Activated naive CD4-positive, alpha-beta T cell (primary cell): Measurements from ENCODE around the gene OTOP2.

Experiments
- DNase-seq, 4 experiments: peaks; one replicate each; lab custom pipeline; 2025; lab: John Stamatoyannopoulos, UW

The OTOP2 gene

DNA sequence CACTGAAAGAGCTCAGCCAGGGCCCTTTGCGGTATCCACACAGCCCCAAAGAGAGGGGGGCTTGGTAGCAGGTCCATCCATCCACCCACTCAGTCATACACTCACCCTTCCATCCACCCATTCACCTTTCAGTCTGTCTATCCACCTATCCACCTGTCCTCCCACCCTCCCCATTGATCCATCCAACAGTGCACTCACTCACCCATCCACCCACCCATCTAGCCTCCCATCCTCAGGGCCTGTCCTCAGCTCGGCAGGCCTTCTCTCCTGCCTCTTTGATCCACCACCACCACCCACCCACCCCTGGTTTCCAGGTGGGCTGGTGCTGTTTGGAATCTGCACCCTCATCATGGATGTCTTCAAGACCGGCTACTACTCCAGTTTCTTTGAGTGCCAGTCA is 1.2 kb downstream of the OTOP2 start:
- no peak for DNase-seq

DNA sequence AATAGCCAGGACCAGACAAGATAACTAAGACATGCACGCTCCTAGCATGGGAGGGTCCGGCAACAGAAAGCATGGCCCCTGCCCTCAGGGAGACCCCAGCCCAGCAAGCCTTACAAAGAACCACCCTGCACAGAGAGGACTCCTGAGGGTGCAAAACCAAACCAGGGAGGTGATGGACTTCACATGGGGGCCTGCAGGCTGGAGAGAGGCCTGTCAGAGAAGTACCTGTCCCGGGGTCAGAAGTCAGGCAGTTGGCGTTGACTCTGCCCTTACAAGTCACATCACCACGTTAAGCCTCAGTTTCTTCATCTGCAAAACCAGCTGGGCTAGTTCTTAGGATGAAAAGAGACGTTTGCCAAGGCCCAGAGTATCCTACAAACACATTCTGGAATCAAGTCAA is 4.7 kb downstream of the OTOP2 start:
- no peak for DNase-seq

DNA sequence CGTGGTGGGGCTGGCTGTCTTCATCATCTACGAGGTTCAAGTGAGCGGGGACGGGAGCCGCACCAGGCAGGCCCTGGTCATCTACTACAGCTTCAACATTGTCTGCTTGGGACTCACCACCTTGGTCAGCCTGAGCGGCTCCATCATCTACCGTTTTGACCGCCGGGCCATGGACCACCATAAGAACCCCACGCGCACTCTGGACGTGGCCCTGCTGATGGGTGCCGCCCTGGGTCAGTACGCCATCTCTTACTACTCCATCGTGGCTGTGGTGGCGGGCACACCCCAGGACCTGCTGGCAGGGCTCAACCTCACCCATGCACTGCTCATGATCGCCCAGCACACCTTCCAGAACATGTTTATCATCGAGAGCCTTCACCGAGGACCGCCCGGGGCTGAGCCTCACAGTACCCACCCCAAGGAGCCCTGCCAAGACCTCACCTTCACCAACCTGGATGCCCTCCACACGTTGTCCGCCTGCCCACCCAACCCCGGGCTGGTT is 6.5 kb downstream of the OTOP2 start:
- no peak for DNase-seq

DNA sequence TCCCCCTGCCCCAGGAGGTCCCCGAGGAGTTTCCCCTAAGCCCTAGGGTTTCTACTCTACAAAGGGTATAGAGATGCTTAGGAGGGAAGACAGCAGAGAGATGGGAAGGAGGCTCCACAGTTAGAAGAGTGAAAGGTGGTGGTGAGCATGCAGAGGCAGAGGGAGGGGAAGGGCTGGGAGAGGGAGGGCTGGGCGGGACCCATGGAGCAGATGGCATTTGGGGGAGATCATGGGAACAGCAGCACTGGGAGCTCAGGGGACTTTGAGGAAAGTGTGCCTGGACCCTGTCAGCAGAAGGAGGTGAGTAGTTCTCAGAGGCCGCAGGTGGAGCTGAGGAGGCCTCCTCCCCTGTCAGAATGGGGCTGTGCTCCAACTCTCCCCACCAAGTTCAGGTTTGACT is 11.0 kb downstream of the OTOP2 start:
- no peak for DNase-seq

DNA sequence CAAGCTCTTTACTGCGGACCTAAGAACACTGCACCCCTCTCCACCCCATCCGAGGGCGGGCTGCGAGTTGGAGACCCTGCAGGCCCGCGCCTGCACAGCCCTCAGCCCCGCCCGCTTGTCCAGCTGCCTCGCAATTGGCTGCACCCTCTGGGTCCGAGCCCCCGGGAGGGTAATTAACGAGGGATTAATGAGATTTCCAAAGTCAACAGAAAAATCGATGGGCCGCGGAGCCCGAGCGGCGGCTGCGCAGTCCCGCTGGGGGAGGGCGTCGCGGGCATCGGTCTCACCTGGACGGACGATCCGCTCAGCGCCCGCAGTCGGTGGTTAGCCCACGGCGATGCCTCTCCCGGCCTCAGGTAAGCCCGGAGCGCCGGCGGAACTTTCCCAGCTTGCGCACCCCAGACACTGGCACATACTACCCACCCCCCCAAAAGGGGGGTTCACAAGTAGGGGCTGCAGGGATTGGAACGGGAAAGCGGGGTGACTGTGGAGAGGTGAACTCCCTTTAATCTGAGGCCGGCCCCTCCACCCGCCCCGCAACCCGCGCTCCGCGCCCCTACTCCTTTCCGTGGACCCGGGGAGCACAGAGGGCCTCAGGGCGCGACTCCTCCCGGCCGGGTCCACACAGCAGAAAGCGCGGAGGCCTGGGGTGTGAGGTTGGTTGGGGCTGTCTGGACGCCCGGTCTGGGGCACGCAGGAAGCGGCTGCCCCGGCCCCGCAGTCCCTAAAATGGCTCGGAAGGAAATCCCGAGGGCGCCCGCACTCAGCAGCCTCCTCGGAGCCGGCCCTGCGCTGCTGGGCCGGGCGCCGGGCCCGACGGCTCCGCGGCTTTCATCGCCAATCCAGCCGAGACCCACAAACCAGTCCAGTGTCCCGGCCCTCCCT is 11.8 kb downstream of the OTOP2 start, which contains the start of gene OTOP3:
Gene OTOP3, plus strand, starts transcription at position 314 of the 885 bp plus-strand sequence. Its CDS starts 24 bp downstream, at position 338.
- no peak for DNase-seq

DNA sequence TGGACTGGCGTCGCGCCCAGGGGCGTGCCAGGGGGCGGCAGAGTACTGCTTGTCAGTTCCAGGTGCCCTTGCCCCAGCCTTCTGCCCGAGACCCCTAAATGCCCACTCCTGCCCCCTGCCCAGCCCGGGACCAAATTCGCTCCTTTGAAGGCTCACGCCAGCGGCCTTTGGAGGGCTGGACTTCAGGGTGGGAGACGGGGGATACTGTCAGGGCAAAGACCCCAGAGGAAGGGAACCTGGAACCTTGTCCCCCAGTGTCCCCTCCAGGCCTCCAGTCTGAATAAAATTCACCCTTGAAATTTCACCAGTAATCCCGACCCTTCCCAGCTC is 12.4 kb downstream of the OTOP2 start:
- no peak for DNase-seq

DNA sequence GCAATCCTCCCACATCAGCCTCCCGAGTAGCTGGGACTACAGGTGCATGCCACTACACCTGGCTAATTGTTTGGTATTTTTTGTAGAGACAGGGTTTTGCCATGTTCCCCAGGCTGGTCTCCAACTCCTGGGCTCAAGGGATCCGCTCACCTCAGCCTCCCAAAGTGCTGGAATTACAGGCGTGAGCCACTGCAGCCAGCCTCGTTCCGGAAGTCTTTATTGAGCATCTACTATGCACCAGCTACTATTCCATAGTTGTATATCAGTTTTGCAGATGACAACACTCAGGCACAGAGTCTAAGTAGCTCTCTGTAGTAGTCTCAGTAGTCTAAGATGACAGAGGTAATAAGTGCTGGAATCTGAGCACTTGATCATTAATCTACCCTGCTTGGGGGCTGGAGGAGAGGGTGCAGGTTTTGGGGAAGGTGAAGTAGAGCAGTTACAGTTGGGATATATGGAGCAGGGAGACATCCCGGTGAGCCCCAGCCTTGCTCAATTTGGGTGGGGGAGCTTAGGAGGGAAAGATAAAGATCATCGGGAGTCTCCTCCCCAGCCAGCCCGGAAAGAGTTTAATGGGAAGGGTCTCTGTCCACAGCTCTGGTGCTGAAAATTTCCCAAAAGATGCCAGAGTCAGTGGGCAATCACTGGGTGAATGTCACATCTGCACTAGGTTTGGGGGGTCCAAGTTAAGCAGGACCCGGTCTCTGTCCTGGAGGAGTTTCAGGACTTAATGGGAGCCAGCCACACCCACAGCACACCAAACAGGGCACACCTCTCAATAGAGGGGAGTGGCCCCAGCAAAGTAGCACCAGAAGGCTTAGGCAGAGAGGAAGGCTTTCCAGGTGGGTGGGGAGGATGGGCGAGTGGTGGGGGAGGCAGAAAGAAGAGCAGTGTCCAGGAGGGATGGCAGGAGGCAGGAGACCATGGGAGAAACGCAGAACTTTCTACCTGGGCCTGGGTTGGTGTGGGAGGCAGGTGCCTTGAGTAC is 13.3 kb downstream of the OTOP2 start:
- DNase-seq: no peak

DNA sequence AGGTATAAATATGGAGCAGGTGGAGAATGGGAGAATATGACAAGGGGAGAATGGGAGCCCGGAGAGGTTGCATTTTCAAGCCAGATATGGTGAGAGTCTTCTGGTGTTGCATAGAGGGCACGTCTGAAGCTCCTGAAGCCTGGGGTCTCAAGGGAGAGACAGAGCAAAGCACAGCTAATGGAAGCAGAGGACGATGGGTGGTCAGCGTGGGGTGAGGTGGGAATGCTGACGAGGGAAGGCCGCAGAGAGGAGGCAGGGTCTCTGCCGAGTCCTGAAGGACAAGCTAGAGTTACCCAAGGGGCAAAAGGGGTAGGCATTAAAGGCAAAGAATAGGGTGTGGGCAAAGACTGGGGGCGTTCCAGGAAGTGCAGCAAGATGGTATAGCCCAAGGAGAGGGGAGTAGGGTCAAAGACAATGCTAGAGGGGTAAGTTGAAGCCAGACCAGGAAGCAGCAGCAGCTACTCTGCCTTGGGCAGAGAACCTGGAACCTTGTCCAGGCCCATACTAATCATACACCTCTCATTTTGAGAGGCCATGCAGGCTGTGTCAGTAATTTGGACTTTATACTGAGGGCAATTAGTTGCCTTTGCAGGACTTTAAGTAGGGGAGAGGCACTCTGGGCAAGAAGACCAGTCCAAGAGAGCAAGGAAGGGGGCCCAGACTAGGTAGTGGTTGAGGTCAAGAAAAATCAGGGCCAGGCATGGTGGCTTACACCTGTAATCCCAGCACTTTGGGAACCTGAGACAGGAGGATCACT is 14.3 kb downstream of the OTOP2 start:
- DNase-seq: no peak

DNA sequence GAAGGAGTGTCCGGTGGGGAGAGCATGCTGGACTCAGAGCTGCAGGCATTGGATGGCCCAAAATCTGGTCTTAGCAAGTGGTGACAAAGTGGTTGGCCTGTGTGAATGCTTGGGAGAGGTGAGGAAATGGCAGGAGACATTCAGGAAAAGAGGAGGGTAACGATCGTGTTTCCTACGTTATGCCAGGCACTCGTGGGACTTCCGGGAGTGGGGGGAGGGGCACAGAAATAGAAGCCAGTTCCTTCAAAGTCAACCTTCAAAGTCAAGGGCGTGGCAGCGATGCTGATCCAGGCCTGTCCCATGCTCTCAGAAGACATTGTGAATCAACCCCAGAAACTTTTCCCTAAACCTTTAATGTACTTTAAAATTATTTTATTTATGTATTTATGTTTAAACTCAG is 15.5 kb downstream of the OTOP2 start:
- DNase-seq: no peak

DNA sequence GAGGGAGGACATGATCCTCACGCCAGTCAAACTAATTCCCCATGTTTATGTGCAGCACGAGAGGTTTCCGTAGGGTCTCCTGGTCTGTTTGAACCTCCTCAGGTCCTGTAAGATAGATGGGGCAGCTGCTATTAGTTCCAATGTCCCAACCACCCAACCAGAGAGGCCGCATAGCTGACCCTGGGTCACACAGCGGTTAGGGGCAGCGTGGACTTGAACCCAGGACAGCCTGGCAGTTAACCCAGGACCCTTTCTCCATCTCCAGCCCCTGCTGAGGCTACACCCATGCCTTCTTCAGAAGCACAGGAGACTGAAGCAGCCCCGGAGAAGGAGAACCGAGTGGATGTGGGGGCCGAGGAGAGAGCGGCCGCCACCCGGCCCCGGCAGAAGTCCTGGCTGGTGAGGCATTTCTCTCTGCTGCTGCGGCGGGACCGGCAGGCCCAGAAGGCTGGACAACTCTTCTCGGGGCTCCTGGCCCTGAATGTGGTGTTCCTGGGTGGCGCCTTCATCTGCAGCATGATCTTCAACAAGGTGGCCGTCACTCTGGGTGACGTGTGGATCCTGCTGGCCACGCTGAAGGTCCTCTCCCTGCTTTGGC is 17.2 kb downstream of the OTOP2 start:
- no peak for DNase-seq

DNA sequence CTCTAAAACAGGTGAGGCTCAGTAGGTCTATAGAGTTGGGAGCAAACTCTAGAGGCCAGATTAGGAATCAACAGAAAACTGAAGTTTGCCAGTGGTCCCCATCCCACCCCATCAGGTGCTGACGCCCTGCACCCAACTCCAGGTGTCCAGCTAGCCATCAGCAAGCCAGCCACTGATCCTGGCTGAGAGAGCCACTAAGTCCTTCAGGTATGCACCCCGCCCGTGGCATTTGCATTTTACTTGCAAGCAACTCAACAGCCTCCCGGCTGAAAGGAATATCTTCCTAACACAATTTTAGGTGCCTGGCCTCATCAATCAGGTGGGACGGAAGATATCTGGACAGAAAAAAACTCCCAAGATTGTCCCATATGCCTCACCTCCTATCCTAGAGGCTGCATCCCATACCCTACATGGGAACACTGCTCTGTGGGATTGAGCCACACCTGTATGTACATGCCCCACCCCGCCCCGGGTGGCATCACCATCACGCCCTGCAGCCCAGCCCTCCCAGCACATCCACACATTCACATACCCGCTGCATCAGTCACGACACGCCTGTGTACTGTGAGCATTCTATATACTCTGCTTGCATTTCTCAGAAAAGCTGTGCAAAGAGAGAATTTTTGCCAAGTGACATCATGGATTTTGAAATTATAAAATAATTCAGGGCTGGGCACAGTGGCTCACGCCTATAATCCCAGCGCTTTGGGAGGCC is 19.9 kb downstream of the OTOP2 start:
- DNase-seq: no peak

DNA sequence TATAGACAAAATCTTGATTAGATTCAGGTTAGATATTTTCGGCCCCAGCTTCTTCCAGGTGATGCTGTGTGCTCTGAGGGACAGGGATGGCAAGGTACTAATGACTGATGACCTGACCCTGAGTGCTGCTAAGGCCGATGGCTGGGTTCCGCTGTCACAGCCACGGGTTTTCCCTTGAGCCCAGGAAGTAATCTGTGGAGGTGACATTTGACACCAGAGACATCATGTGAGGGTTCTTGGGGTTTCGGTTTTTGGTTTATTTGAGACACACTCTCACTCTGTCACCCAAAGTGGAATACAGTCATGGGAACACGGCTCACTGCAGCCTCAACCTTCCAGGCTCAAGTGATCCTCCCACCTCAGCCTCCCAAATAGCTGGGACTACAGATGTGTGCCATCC is 21.5 kb downstream of the OTOP2 start:
- DNase-seq: no peak

DNA sequence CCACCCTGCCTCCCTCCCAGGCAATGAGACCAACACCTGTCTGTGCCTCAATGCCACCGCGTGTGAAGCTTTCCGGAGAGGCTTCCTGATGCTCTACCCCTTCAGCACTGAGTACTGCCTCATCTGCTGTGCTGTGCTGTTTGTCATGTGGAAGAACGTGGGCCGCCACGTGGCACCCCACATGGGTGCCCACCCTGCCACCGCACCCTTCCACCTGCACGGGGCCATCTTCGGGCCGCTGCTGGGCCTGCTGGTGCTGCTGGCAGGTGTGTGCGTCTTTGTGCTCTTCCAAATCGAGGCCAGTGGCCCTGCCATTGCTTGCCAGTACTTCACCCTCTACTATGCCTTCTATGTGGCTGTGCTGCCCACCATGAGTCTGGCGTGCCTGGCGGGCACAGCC is 22.6 kb downstream of the OTOP2 start:
- no peak for DNase-seq

DNA sequence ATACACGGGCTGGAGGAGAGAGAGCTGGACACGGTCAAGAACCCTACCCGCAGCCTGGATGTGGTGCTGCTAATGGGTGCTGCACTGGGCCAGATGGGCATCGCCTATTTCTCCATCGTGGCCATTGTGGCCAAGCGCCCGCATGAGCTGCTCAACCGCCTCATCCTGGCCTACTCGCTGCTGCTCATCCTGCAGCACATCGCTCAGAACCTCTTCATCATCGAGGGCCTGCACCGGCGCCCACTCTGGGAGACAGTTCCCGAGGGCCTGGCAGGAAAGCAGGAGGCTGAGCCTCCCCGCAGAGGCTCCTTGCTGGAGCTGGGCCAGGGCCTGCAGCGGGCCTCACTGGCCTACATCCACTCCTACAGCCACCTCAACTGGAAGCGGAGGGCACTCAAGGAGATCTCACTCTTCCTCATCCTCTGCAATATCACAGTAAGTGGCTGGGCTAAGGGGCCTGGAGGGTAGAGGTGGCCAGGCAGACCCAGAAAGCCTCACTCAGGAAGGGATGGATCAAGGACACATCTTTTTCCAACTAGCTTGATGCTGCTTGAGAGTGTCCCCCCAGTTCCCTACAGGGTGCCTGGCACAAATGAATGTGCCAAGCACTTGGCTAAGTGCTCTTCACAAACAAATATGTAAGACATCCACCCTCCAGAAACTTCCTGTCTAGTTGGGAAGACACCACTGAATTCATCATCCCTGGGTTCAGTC is 23.1 kb downstream of the OTOP2 start:
- DNase-seq: no peak

DNA sequence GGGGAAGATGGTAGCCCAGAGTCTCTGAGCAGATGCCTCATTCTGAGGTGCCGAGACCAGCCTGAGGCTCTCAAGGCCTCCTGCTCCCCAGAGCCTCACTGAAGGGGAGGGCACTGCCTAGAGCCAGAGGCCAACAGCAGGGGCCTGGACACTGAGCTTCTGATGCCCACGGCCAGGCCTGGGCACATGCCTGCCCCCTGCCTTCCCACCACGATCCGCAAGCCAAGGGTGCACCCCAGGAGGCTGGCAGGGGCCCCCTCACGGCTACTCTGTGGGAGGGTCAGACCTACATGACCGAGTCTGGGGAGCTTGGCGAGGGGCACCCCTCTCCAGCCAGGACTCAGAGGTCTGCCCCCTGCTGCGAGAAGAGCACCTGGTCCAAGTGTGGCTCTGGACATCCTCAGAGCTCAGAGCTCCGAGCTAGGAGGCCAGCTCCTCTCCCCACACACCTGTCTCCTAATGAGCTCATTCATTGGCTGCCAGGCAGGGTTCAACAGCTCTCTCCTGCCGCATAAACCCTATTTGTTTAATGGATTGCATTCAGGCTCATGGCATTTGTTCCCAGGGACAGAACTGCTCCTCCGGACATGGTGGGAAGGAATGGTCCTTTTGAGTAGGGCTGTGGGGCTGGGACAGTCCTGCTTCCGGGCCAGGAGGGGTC is 25.5 kb downstream of the OTOP2 start:
- DNase-seq: no peak

DNA sequence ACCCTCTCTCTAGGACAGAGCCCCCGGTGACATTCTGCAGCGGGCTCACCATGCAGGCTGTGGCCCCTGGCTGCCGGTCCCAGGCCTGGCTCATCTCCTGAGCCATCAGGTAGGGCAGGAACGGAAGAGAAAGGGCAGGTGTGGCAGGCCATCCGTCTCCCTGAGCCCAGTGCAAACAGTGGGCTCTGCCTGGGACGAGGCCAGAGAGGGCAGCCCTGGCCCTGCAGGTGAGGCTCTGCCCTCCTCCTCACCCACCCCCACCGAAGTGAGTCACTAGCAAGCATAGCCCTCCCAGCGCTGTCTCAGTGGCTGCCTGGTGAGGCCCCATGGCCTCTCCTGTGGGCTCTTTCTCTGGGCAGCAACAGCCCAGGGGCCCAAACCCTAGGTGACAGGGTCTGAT is 26.1 kb downstream of the OTOP2 start:
- no peak for DNase-seq

DNA sequence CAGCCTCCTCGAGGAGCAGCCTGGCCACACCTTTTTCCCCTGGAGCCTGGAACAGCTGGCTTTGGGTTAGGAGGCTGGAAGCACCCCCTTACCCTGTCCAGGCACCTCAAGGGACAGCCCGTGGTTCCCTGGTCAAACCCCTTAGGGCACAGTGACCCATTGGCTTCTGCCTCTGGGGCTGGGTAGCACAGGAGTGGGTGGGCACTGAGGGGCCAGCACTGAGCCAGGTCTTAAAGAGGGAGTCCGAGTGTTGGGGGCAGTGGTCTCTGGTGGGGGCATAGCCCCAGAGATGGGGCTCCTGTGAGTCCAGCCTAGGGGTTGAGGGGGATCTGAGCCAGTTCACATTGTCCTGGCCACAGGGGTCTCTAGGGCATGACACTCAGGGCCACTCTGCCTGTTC is 27.0 kb downstream of the OTOP2 start:
- no peak for DNase-seq

DNA sequence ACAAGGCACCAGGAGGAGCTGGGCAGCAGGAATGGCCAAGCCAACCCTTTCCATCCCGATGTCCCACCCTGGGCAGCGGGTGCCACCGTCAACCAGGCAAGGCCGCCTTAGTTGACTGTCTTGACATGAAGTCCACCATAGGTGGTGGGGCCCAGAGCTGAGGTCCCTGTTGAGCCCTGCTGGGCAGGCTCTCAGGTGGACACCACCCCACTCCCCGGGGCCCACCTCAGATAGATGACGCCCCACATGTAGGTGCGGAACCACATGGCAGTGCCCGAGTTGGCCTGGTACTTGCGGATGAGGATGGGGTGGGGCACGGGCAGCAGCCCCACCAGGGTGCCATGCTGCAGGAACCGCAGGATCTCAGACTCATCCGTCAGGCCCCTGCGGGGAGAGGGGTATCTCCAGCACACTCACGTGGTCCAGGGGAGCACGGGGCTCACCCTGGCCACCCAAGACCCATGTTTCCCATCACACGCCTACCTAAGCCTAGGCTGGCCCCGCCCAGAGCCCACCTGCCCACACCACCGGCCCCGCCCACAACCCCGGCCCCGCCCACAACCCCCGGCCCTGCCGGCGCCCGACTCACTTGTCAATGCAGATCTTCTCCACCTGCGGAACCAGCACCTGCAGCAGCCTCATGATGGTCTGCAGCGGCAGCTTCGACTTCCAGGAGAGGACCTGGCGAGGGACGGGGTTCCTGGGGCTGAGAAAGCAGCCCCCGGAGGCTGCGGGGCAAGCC is 27.8 kb downstream of the OTOP2 start:
- DNase-seq: no peak
